Calu3 (cell line): ENCODE measurements around the gene ZNF420. TPM values are rescaled to one million over a fixed set of nuclear protein-coding genes. Genes with fewer than 3 reads are reported as not detected.
"Not testable (repeated sequence)": the region's sequence is repeated elsewhere in the genome, so short reads cannot be mapped to it uniquely, and the experiment has no call there.

Experiments used
- BruUV-seq: library from RNA; stranded (reverse); fragments of 400-500 nt; replicated peaks from 2 replicates; lab custom pipeline; 2021; lab: Mats Ljungman, UMichigan
- CTCF ChIA-PET: fragments of 300-600 bp; sonication (Branson Sonifier 250); formaldehyde crosslinking; loops from one replicate; lab custom pipeline; 2022; ENCODE audit warnings: antibody characterized with exemption; lab: Charles Lee
- DNase-seq: peaks from one replicate; pipeline ENCODE4 v3.0.0; 2022
- H3K27ac Mint-ChIP-seq: one replicate; pipeline ENCODE4 v1.8.0; 2022; ENCODE audit warnings: mixed read lengths; ENCODE audit not compliant: unreplicated experiment
- H3K27me3 Mint-ChIP-seq: one replicate; pipeline ENCODE4 v1.8.0; 2022; ENCODE audit warnings: mixed read lengths; ENCODE audit not compliant: unreplicated experiment
- H3K36me3 Mint-ChIP-seq: one replicate; pipeline ENCODE4 v1.8.0; 2022; ENCODE audit warnings: mild to moderate bottlenecking, moderate library complexity, mixed read lengths; ENCODE audit not compliant: insufficient read depth, unreplicated experiment
- H3K4me1 Mint-ChIP-seq: one replicate; pipeline ENCODE4 v1.8.0; 2022; ENCODE audit warnings: mild to moderate bottlenecking, low read depth, mixed read lengths; ENCODE audit not compliant: unreplicated experiment
- H3K4me3 Mint-ChIP-seq: one replicate; pipeline ENCODE4 v1.8.0; 2022; ENCODE audit warnings: mild to moderate bottlenecking, low read depth, moderate library complexity, mixed read lengths; ENCODE audit not compliant: unreplicated experiment
- H3K9me3 Mint-ChIP-seq: one replicate; pipeline ENCODE4 v1.8.0; 2022; ENCODE audit warnings: low read depth, mixed read lengths; ENCODE audit not compliant: unreplicated experiment
- intact Hi-C: fragments of 100-400 bp; cut with micrococcal nuclease; formaldehyde crosslinking; loops from one replicate; pipeline ENCODE4 v1.10.0; 2022; ENCODE audit not compliant: unreplicated experiment
- total RNA-seq: library from RNA; stranded (reverse); gene quantifications from 2 replicates; pipeline ENCODE4 v1.2.3, GENCODE V29; 2022
- TF ChIP-seq, protein P1 (sequence below): fragments of 200-600 bp; IDR thresholded peaks from one replicate; pipeline ENCODE4 v1.8.0; 2022; ENCODE audit warnings: antibody characterized with exemption; ENCODE audit not compliant: unreplicated experiment

ZNF420 gene
- total RNA-seq, 1 experiment from 2014 or later, result 8.7 TPM

DNA sequence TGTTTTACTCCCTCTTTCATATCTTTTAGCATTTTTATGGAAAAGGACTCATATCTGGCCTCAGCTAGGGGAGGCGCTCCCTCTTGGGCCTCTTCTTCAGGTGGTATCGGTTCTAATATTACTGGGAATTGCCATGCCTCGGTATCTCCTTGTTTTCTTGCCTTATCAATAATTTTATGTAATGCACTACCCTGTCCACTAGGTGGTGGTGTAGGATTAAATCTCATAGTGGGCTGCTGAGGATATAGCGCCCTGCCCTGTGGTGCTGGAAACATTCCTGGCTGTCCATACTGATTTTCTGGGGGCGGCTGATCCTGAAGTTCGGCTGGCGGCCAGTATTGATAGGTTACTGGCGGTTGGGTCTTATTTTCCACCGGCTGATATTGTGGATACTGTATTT lies 35.8 kb downstream of the ZNF420 start:
- H3K27me3 Mint-ChIP-seq, result no peaks in the 10 kb centered on the region
- no peak overlapping the region for H3K4me3 Mint-ChIP-seq
- H3K9me3 Mint-ChIP-seq, result peaks cover 26% of the 10 kb centered on the region
- DNase-seq, result no peak
- no peaks in the 10 kb centered on the region for H3K4me1 Mint-ChIP-seq
- TF ChIP-seq, protein P1, sequence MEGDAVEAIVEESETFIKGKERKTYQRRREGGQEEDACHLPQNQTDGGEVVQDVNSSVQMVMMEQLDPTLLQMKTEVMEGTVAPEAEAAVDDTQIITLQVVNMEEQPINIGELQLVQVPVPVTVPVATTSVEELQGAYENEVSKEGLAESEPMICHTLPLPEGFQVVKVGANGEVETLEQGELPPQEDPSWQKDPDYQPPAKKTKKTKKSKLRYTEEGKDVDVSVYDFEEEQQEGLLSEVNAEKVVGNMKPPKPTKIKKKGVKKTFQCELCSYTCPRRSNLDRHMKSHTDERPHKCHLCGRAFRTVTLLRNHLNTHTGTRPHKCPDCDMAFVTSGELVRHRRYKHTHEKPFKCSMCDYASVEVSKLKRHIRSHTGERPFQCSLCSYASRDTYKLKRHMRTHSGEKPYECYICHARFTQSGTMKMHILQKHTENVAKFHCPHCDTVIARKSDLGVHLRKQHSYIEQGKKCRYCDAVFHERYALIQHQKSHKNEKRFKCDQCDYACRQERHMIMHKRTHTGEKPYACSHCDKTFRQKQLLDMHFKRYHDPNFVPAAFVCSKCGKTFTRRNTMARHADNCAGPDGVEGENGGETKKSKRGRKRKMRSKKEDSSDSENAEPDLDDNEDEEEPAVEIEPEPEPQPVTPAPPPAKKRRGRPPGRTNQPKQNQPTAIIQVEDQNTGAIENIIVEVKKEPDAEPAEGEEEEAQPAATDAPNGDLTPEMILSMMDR, result no peak
- CTCF ChIA-PET, result no interaction called here
- H3K36me3 Mint-ChIP-seq, result peaks cover 5% of the 10 kb centered on the region
- H3K27ac Mint-ChIP-seq, result no peak overlapping the region
- intact Hi-C loops, result no loop called here
- BruUV-seq, result no TSS peak

- H3K4me1 Mint-ChIP-seq, H3K27ac Mint-ChIP-seq, intact Hi-C loops, H3K36me3 Mint-ChIP-seq, H3K4me3 Mint-ChIP-seq, CTCF ChIA-PET, DNase-seq, BruUV-seq, H3K27me3 Mint-ChIP-seq: not testable (repeated sequence)
- H3K9me3 Mint-ChIP-seq, result peaks cover 23% of the 10 kb centered on the region
Measured at GRCh38 chr19:37122093-37122492, 43.9 kb downstream of the ZNF420 start.

- no TSS peak for BruUV-seq
- no peaks in the 10 kb centered on the region for H3K4me1 Mint-ChIP-seq
- H3K36me3 Mint-ChIP-seq, result peaks cover 5% of the 10 kb centered on the region
- H3K9me3 Mint-ChIP-seq, result peaks cover 28% of the 10 kb centered on the region
- CTCF ChIA-PET, result no interaction called here
- H3K4me3 Mint-ChIP-seq, result no peak overlapping the region
- TF ChIP-seq, protein P1, result no peak
- DNase-seq, result no peak
- no peak overlapping the region for H3K27ac Mint-ChIP-seq
- H3K27me3 Mint-ChIP-seq, result no peaks in the 10 kb centered on the region
- intact Hi-C loops, result no loop called here
Measured at GRCh38 chr19:37127999-37128820, 50.0 kb downstream of the ZNF420 start.

DNA sequence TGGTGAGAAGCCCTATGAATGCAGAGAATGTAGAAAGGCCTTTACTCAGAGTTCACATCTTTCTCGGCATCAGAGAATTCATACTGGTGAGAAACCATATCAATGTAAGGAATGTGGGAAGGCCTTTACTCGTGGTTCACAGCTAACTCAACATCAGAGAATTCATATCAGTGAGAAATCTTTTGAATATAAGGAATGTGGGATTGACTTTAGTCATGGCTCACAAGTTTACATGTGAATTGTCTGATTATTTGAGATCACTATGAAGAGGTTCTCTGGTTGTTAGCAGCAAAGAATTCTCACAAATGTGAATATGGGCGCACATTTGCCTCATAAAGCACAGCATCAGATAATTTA lies 50.6 kb downstream of the ZNF420 start:
- no peak overlapping the region for H3K27ac Mint-ChIP-seq
- CTCF ChIA-PET, result no interaction called here
- H3K36me3 Mint-ChIP-seq, result peaks cover 5% of the 10 kb centered on the region
- H3K4me1 Mint-ChIP-seq, result no peaks in the 10 kb centered on the region
- TF ChIP-seq, protein P1, result no peak
- BruUV-seq, result no TSS peak
- no peak for DNase-seq
- H3K27me3 Mint-ChIP-seq, result no peaks in the 10 kb centered on the region
- intact Hi-C loops, result no loop called here
- no peak overlapping the region for H3K4me3 Mint-ChIP-seq
- peaks cover 34% of the 10 kb centered on the region for H3K9me3 Mint-ChIP-seq

- TF ChIP-seq, protein P1, result no peak
- no TSS peak for BruUV-seq
- peaks cover 37% of the 10 kb centered on the region for H3K9me3 Mint-ChIP-seq
- intact Hi-C loops, result no loop called here
- CTCF ChIA-PET, result no interaction called here
- no peaks in the 10 kb centered on the region for H3K4me1 Mint-ChIP-seq
- H3K27me3 Mint-ChIP-seq, result no peaks in the 10 kb centered on the region
- H3K36me3 Mint-ChIP-seq, result peaks cover 5% of the 10 kb centered on the region
- H3K4me3 Mint-ChIP-seq, result no peak overlapping the region
- no peak for DNase-seq
- no peak overlapping the region for H3K27ac Mint-ChIP-seq
Measured at GRCh38 chr19:37136111-37136510, 57.9 kb downstream of the ZNF420 start.
